K562 (cell line): ENCODE data around the gene MICAL1. TPM values are rescaled to one million over a fixed set of nuclear protein-coding genes. Genes with fewer than 3 reads are reported as not detected.

Source experiments
- FOXM1 ChIP-seq, 2 experiments: fragments of 450-650 bp in 1 of 2; sonication (generic) in 1 of 2; formaldehyde crosslinking in 1 of 2; IDR thresholded peaks; 2 replicates each; pipeline versions ENCODE4 v1.6.1 to v1.9.0; 2017 to 2022; ENCODE audit warnings: low read depth in 2 of 2, mild to moderate bottlenecking in 2 of 2, missing genetic modification reagents in 1 of 2, moderate library complexity in 1 of 2
- HNRNPH1 ChIP-seq: fragments of 200-400 bp; formaldehyde crosslinking; optimal IDR thresholded peaks from 2 replicates; pipeline ENCODE3; 2017; ENCODE audit warnings: low read depth, mild to moderate bottlenecking, low read length, moderate library complexity
- PCBP2 ChIP-seq: fragments of 200-400 bp; formaldehyde crosslinking; IDR thresholded peaks from 2 replicates; pipeline ENCODE4 v1.6.1; 2018; ENCODE audit warnings: low read length, low read depth, mild to moderate bottlenecking, moderate library complexity; ENCODE audit not compliant: poor library complexity, severe bottlenecking
- SRSF9 ChIP-seq: fragments of 200-400 bp; formaldehyde crosslinking; IDR thresholded peaks from 2 replicates; pipeline ENCODE4 v1.6.1; 2017; ENCODE audit warnings: low read depth, low read length, borderline replicate concordance
- ZBTB9 ChIP-seq: fragments of 450-650 bp; formaldehyde crosslinking; IDR thresholded peaks from 2 replicates; pipeline ENCODE4 v1.4.0; 2020; ENCODE audit warnings: mild to moderate bottlenecking, moderate library complexity
- ZNF121 ChIP-seq: sonication (generic); formaldehyde crosslinking; conservative IDR thresholded peaks from 2 replicates; pipeline ENCODE4 v1.8.0; 2022; ENCODE audit warnings: missing genetic modification reagents
- ZNF586 ChIP-seq: fragments of 450-650 bp; formaldehyde crosslinking; conservative IDR thresholded peaks from 2 replicates; pipeline ENCODE4 v1.4.0; 2020; ENCODE audit warnings: mild to moderate bottlenecking, moderate library complexity
- ZNF609 ChIP-seq: sonication (generic); formaldehyde crosslinking; IDR thresholded peaks from 2 replicates; pipeline ENCODE4 v1.8.1; 2023; ENCODE audit warnings: missing genetic modification reagents, mild to moderate bottlenecking, borderline replicate concordance
- polyA plus RNA-seq, 8 experiments: library from polyadenylated mRNA; depleted of rRNA in 4 of 8; stranded (reverse) in 5 of 8; unstranded in 3 of 8; fragments of >200 nt; fragmentation: Nextera tagmentation in 2 of 8; fragmentation: Illumina TruSeq in 1 of 8; extraction: Ambion mirVana in 2 of 8; extraction: Trizol in 1 of 8; gene quantifications; 2 replicates each; pipeline versions ENCODE4 v1.2.1 to v1.2.3, GENCODE V29; 2011 to 2014; ENCODE audit warnings: inconsistent platforms in 1 of 8, missing spikeins in 1 of 8
- total RNA-seq, 7 experiments: library from RNA; depleted of rRNA in 6 of 7; stranded (reverse); fragments of >200 nt in 6 of 7; fragmentation: Illumina TruSeq in 2 of 7; extraction: Trizol in 2 of 7; gene quantifications; 2 replicates each; pipeline versions ENCODE4 v1.2.1 to v1.2.3, GENCODE V29; 2011 to 2021; ENCODE audit warnings: low replicate concordance in 1 of 7
- TF ChIP-seq, protein P1 (sequence below): fragments of 450-650 bp; IDR thresholded peaks from 2 replicates; pipeline ENCODE4 v1.6.1; 2016; ENCODE audit warnings: low read depth

MICAL1 gene
- total and polyA plus RNA-seq, 9 of the 15 experiments (the other 6 are each of a cell fraction or from before 2014, with no cell fraction given): 0.07 to 15.2 (median 7.0) TPM

DNA sequence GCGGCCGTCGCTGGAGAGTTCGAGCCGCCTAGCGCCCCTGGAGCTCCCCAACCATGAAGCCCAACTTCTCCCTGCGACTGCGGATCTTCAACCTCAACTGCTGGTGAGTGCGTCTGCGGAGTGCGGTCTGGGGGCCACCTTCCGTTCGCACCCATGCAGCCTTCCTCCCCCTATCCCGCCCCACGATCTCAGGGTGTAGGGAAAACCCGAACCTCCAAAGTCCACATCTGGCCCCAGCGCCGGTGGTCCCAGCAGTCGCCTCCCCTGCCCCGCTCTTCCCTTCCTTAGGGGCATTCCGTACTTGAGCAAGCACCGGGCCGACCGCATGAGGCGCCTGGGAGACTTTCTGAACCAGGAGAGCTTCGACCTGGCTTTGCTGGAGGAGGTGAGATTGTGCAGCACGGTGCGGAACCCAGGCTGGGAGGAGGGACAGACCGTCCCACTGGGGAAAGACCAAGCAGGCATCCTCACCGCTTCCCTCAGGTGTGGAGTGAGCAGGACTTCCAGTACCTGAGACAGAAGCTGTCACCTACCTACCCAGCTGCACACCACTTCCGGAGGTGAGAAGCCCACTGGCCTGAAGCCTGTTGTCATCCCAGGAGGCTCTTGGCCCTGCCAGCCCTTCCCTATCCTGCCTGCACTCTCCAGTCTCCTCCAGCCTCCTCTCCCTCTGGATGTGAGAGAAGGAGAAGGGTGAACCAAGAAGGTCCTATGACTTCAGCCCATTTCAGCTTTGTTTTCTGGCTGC is 14.3 kb downstream of the MICAL1 start (continued):
- no peak for TF ChIP-seq ZBTB9 (CRISPR knock-in tag)
- peak; percentile 77; the same call in 1 of the 2 replicates for TF ChIP-seq ZNF609 (CRISPR knock-in tag)
- TF ChIP-seq, protein P1, sequence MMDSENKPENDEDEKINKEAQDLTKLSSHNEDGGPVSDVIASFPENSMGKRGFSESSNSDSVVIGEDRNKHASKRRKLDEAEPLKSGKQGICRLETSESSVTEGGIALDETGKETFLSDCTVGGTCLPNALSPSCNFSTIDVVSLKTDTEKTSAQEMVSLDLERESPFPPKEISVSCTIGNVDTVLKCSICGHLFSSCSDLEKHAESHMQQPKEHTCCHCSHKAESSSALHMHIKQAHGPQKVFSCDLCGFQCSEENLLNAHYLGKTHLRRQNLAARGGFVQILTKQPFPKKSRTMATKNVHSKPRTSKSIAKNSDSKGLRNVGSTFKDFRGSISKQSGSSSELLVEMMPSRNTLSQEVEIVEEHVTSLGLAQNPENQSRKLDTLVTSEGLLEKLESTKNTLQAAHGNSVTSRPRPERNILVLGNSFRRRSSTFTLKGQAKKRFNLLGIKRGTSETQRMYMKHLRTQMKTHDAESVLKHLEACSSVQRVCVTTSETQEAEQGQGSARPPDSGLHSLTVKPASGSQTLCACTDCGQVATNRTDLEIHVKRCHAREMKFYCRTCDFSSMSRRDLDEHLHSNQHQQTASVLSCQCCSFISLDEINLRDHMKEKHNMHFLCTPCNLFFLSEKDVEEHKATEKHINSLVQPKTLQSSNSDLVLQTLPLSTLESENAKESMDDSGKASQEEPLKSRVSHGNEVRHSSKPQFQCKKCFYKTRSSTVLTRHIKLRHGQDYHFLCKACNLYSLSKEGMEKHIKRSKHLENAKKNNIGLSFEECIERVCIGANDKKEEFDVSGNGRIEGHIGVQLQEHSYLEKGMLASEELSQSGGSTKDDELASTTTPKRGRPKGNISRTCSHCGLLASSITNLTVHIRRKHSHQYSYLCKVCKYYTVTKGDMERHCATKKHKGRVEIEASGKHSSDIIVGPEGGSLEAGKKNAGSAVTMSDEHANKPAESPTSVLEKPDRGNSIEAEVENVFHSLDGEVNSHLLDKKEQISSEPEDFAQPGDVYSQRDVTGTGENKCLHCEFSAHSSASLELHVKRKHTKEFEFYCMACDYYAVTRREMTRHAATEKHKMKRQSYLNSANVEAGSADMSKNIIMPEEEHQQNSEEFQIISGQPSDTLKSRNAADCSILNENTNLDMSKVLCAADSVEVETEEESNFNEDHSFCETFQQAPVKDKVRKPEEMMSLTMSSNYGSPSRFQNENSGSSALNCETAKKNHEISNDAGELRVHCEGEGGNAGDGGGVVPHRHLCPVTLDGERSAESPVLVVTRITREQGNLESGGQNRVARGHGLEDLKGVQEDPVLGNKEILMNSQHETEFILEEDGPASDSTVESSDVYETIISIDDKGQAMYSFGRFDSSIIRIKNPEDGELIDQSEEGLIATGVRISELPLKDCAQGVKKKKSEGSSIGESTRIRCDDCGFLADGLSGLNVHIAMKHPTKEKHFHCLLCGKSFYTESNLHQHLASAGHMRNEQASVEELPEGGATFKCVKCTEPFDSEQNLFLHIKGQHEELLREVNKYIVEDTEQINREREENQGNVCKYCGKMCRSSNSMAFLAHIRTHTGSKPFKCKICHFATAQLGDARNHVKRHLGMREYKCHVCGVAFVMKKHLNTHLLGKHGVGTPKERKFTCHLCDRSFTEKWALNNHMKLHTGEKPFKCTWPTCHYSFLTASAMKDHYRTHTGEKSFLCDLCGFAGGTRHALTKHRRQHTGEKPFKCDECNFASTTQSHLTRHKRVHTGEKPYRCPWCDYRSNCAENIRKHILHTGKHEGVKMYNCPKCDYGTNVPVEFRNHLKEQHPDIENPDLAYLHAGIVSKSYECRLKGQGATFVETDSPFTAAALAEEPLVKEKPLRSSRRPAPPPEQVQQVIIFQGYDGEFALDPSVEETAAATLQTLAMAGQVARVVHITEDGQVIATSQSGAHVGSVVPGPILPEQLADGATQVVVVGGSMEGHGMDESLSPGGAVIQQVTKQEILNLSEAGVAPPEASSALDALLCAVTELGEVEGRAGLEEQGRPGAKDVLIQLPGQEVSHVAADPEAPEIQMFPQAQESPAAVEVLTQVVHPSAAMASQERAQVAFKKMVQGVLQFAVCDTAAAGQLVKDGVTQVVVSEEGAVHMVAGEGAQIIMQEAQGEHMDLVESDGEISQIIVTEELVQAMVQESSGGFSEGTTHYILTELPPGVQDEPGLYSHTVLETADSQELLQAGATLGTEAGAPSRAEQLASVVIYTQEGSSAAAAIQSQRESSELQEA: no peak
- TF ChIP-seq HNRNPH1: no peak
- TF ChIP-seq ZNF586: no peak
- no peak for TF ChIP-seq ZNF121 (CRISPR knock-in tag)
- no peak for TF ChIP-seq SRSF9
- TF ChIP-seq PCBP2: no peak
- TF ChIP-seq FOXM1 (IDR thresholded peaks at IDR 0.05; ENCODE audit: low read depth): no peak
- TF ChIP-seq FOXM1 (CRISPR knock-in tag; IDR thresholded peaks at IDR 0.05; ENCODE audit: low read depth): 0 out of 2 replicates have a peak, but pooled peaks have one; percentile 60
